Smooth muscle cell (in vitro differentiated cells): ENCODE measurements around the gene CPN1. TPM values are rescaled to one million over a fixed set of nuclear protein-coding genes. Genes with fewer than 3 reads are reported as not detected.
"Not testable (repeated sequence)": the region's sequence is repeated elsewhere in the genome, so short reads cannot be mapped to it uniquely, and the experiment has no call there.

Experiments used
- DNase-seq: peaks from one replicate; lab custom pipeline; 2025; ENCODE audit not compliant: unreplicated experiment; lab: John Stamatoyannopoulos, UW
- H2AFZ ChIP-seq: fragments of 200-600 bp; sonication (generic); 2 replicates; pipeline ENCODE4 v1.6.0; 2016; ENCODE audit warnings: antibody characterized with exemption, low read depth, mild to moderate bottlenecking
- H3F3A ChIP-seq: fragments of 200-600 bp; sonication (generic); 2 replicates; pipeline ENCODE4 v1.6.0; 2017; ENCODE audit warnings: antibody characterized with exemption, low read depth
- H3K27ac ChIP-seq: fragments of 200-600 bp; sonication (generic); 2 replicates; pipeline ENCODE4 v1.5.1; 2016; ENCODE audit warnings: low read depth, mild to moderate bottlenecking
- H3K27me3 ChIP-seq: fragments of 200-600 bp; sonication (generic); 2 replicates; pipeline ENCODE4 v1.6.1; 2016; ENCODE audit warnings: low read depth, mild to moderate bottlenecking
- H3K36me3 ChIP-seq: fragments of 200-600 bp; sonication (generic); 2 replicates; pipeline ENCODE4 v1.5.1; 2016; ENCODE audit warnings: low read depth
- H3K4me1 ChIP-seq: fragments of 200-600 bp; sonication (generic); 2 replicates; pipeline ENCODE4 v1.5.1; 2016; ENCODE audit warnings: low read depth
- H3K4me2 ChIP-seq: fragments of 200-600 bp; sonication (generic); 2 replicates; pipeline ENCODE4 v1.6.0; 2016; ENCODE audit warnings: mild to moderate bottlenecking
- H3K4me3 ChIP-seq: fragments of 200-600 bp; sonication (generic); 2 replicates; pipeline ENCODE4 v1.5.1; 2016; ENCODE audit warnings: mild to moderate bottlenecking
- H3K79me2 ChIP-seq: fragments of 200-600 bp; sonication (generic); 2 replicates; pipeline ENCODE4 v1.6.0; 2016; ENCODE audit warnings: low read depth, mild to moderate bottlenecking
- H3K9ac ChIP-seq: fragments of 200-600 bp; sonication (generic); 2 replicates; pipeline ENCODE4 v1.6.0; 2016; ENCODE audit warnings: low read depth
- H3K9me3 ChIP-seq: fragments of 200-600 bp; sonication (generic); replicated peaks from 2 replicates; pipeline ENCODE4 v1.5.1; 2016; ENCODE audit warnings: low read depth
- H4K20me1 ChIP-seq: fragments of 200-600 bp; sonication (generic); 2 replicates; pipeline ENCODE4 v1.6.0; 2016; ENCODE audit warnings: low read depth
- CTCF ChIP-seq: fragments of 200-600 bp; sonication (generic); IDR thresholded peaks from 2 replicates; pipeline ENCODE4 v1.5.1; 2017; ENCODE audit warnings: borderline replicate concordance, mild to moderate bottlenecking, antibody characterized with exemption; ENCODE audit not compliant: insufficient read depth, poor library complexity, severe bottlenecking
- WGBS: methylation state at CpG from one replicate; pipeline ENCODE4 v1.1.7; 2016; ENCODE audit warnings: low lambda C conversion rate; 5-methylcytosine and 5-hydroxymethylcytosine counted together
- polyA plus RNA-seq: library from polyadenylated mRNA; unstranded; fragments of >200 nt; fragmentation: Nextera tagmentation; extraction: Ambion mirVana; gene quantifications from 2 replicates; pipeline ENCODE4 v1.2.1, GENCODE V29; 2016
- total RNA-seq: library from RNA; depleted of rRNA; stranded (reverse); fragments of >200 nt; gene quantifications from 2 replicates; pipeline ENCODE4 v1.2.3, GENCODE V29; 2014

The CPN1 gene
- total and polyA plus RNA-seq, 2 experiments from 2014 or later, result not detected

GRCh38 chr10:100083623-100084022 is 2.0 kb upstream of the CPN1 start:
- 90% methylated on average over 1 of the region's 1 CpG for WGBS
- no peaks in the 10 kb centered on the region for H3K79me2 ChIP-seq
- no peaks in the 10 kb centered on the region for H3K9me3 ChIP-seq
- TF ChIP-seq CTCF, result no peak
- no peaks in the 10 kb centered on the region for H3K27me3 ChIP-seq
- H3K27ac ChIP-seq, result no peak overlapping the region
- H3F3A ChIP-seq, result no peaks in the 10 kb centered on the region
- no peak for DNase-seq
- no peaks in the 10 kb centered on the region for H3K4me1 ChIP-seq
- no peak overlapping the region for H3K4me3 ChIP-seq
- no peak overlapping the region for H3K4me2 ChIP-seq
- no peak overlapping the region for H3K9ac ChIP-seq
- no peaks in the 10 kb centered on the region for H4K20me1 ChIP-seq
- no peak overlapping the region for H2AFZ ChIP-seq
- no peaks in the 10 kb centered on the region for H3K36me3 ChIP-seq

DNA sequence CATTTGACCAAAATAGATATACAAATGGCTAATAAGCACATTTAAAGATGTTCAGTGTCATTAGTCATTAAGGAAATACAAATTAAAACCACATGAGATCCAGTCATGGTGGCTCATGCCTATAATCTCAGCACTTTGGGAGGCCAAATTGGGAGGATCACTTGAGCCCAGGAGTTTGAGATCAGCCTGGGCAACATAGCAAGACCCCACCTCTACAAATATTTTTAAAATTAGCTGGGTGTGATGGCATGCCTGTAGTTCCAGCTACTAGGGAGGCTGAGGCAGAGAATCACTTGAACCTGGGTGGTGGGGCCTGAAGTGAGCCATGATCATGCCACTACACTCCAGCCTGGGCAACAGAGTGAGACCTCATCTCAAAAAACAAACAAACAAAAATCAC is 607 bp upstream of the CPN1 start:
- not testable (repeated sequence) for H3K4me1 ChIP-seq, H3K27ac ChIP-seq, H2AFZ ChIP-seq, H3F3A ChIP-seq, H3K4me2 ChIP-seq, H4K20me1 ChIP-seq, H3K36me3 ChIP-seq, H3K4me3 ChIP-seq, DNase-seq, H3K9me3 ChIP-seq, H3K79me2 ChIP-seq, H3K9ac ChIP-seq, H3K27me3 ChIP-seq

- 85% methylated on average over 2 of the region's 2 CpGs for WGBS
- Histone ChIP-seq H3K4me2 (no peak overlapping the region), H3K4me1 (no peaks in the 10 kb centered on the region), H3K9ac (no peak overlapping the region), H3K79me2 (no peaks in the 10 kb centered on the region), H2AFZ (no peak overlapping the region), H3F3A (no peaks in the 10 kb centered on the region), H3K36me3 (no peaks in the 10 kb centered on the region), H4K20me1 (no peaks in the 10 kb centered on the region), H3K9me3 (no peaks in the 10 kb centered on the region), H3K4me3 (no peak overlapping the region), H3K27ac (no peak overlapping the region), H3K27me3 (no peaks in the 10 kb centered on the region)
- TF ChIP-seq CTCF, result no peak
- DNase-seq, result no peak
Measured at GRCh38 chr10:100076750-100077149, 4.9 kb downstream of the CPN1 start.

DNA sequence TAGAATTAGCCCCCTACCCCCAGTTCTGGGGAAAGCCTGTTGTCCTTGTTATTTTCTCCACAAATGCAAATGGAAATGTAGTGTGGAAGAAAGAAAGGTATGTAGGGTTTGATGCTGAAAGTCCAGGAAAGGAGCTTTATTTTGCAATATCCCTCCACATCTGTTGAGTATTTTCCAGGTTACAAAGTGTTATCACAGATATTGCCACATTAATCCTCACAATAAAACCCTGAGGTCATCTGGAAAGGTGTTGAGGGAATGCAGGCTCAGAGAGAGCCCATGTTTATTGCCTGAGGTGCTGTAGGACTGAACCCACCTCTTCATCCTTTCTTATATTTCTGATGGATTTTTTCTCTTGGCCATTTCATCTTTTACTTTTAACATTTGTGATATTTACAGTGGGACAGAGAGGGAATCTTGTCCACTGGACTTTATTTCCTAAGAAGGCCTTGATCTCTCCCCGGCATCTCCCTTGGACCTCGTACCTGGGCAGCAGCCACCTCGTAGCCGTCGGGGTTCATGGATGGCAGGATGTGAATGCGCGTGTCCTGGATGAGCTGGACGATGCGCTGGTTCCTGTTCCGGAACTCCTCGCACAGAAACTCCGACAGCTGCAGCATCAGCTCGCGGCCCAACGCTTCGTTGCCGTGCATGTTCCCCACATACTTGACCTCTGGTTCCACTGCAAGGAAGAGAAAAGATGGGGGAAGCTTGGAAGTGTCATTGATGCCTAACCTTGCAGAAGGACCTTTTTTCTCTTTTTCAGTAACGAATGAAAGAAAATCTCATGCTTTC is 6.0 kb downstream of the CPN1 start:
- Histone ChIP-seq H3K4me1 (no peaks in the 10 kb centered on the region), H3K27me3 (no peaks in the 10 kb centered on the region), H3K36me3 (no peaks in the 10 kb centered on the region), H3K4me2 (no peak overlapping the region), H3K4me3 (no peak overlapping the region), H4K20me1 (no peaks in the 10 kb centered on the region), H3K9ac (no peak overlapping the region), H3K9me3 (no peaks in the 10 kb centered on the region), H3K79me2 (no peaks in the 10 kb centered on the region), H3K27ac (no peak overlapping the region), H3F3A (no peaks in the 10 kb centered on the region), H2AFZ (no peak overlapping the region)
- WGBS, result 95% methylated on average over 18 of the region's 18 CpGs
- no peak for TF ChIP-seq CTCF
- DNase-seq, result no peak
